Psoas muscle (tissue), 8 donors: ENCODE results near the gene MYO1D. TPM values are rescaled to one million over a fixed set of nuclear protein-coding genes. Genes with fewer than 3 reads are reported as not detected.

Source experiments
- ATAC-seq, 4 donors: fragments of 200-7000 bp; cut with Tn5 transposase; one replicate each; pipeline ENCODE4 v1.9.1; 2020; ENCODE audit warnings: moderate library complexity in 3 of 4, mild to moderate bottlenecking in 2 of 4
- DNase-seq, 2 donors: peaks; one replicate each; pipeline ENCODE4 v3.0.0-alpha.2; 2020
- H3K27ac ChIP-seq: fragments of 200-600 bp; one replicate; pipeline ENCODE4 v1.8.0; 2022
- H3K27me3 ChIP-seq, 3 donors: fragments of 200-600 bp in 1 of 3; one replicate each; pipeline versions ENCODE4 v1.6.1 to v1.8.0; 2013 to 2022; ENCODE audit warnings: low read length in 2 of 3, mild to moderate bottlenecking in 2 of 3, moderate library complexity in 1 of 3; ENCODE audit not compliant: insufficient read depth in 3 of 3
- H3K36me3 ChIP-seq, 2 donors: fragments of 200-600 bp in 1 of 2; one replicate each; pipeline versions ENCODE4 v1.6.1 to v1.8.0; 2013 to 2022; ENCODE audit warnings: low read depth in 1 of 2, mild to moderate bottlenecking in 1 of 2, moderate library complexity in 1 of 2; ENCODE audit not compliant: insufficient read depth in 1 of 2
- H3K4me1 ChIP-seq: fragments of 200-600 bp; one replicate; pipeline ENCODE4 v1.8.0; 2022
- H3K4me3 ChIP-seq: fragments of 200-600 bp; one replicate; pipeline ENCODE4 v1.8.0; 2022; ENCODE audit warnings: mild to moderate bottlenecking
- H3K9me3 ChIP-seq: fragments of 200-600 bp; one replicate; pipeline ENCODE4 v1.8.0; 2022
- CTCF ChIP-seq: fragments of 200-600 bp; IDR thresholded peaks from one replicate; pipeline ENCODE4 v1.8.0; 2022; ENCODE audit warnings: antibody characterized with exemption
- WGBS, 3 donors: extraction: QIAGEN DNeasy Blood & Tissue Kit; methylation state at CpG; one replicate each; pipeline versions ENCODE4 v1.1.6 to v1.1.7; 2013; 5-methylcytosine and 5-hydroxymethylcytosine counted together
- intact Hi-C, 2 donors: fragments of 100-400 bp; cut with DNase I; formaldehyde crosslinking; loops; one replicate each; pipeline versions ENCODE4 v1.11.0 to v1.14.2; 2022
- polyA plus RNA-seq, 3 donors: library from polyadenylated mRNA; stranded (reverse); fragments of 200-250 nt; gene quantifications; one replicate each; pipeline ENCODE4 v1.2.3, GENCODE V29; 2013
- total RNA-seq, 4 donors: library from RNA; stranded (reverse); fragmentation: NEBNext Ultra II Directional in 2 of 4; extraction: Animal tissue kit (Norgen Biotek cat#: 25700) in 2 of 4; gene quantifications; one replicate each; pipeline versions ENCODE4 v1.2.1 to v1.2.4, GENCODE V29; 2021 to 2023
- donor health status: healthy with polysubstance abuse.
- donor health status: DM: no; HTN: no; CAD: no; lungs with moderate emphysema.
- donor health status: Bipolar disorder and iron deficiency.
- donor health status: healthy.
- donor health status: DM: yes; HTN: yes; CAD: no.
- donor health status: DM: no; HTN: no; CAD: no.
- donor health status: DM: no; HTN: no; CAD: no.
- donor health status: DM: yes; HTN: yes; CAD: no.

Gene MYO1D
- total and polyA plus RNA-seq, 7 donors: 1.8 to 5.9 (median 4.1) TPM

- Histone ChIP-seq H3K4me1 (no peaks in the 10 kb centered on the region), H3K4me3 (no peak overlapping the region), H3K27me3 (no peaks in the 10 kb centered on the region), H3K27ac (no peak overlapping the region), H3K9me3 (no peaks in the 10 kb centered on the region), H3K36me3 (no peaks in the 10 kb centered on the region)
- no peak for TF ChIP-seq CTCF
- ATAC-seq: no peak
- DNase-seq: no peak
- 91 to 93% (median 93%) methylated on average over 1 of the region's 1 CpG for WGBS, 3 donors
- intact Hi-C loops: no loop called here
Measured at GRCh38 chr17:32854207-32854606, 22.7 kb downstream of the MYO1D start.

GRCh38 chr17:32852811-32853210 is 24.1 kb downstream of the MYO1D start:
- H3K9me3 ChIP-seq: no peaks in the 10 kb centered on the region
- DNase-seq: no peak
- no peaks in the 10 kb centered on the region for H3K36me3 ChIP-seq
- intact Hi-C loops: no loop called here
- no peak overlapping the region for H3K27ac ChIP-seq
- ATAC-seq: no peak
- WGBS, 3 donors: 86 to 89% (median 87%) methylated on average over 3 of the region's 3 CpGs
- no peaks in the 10 kb centered on the region for H3K4me1 ChIP-seq
- no peaks in the 10 kb centered on the region for H3K27me3 ChIP-seq
- no peak overlapping the region for H3K4me3 ChIP-seq
- TF ChIP-seq CTCF: no peak

- intact Hi-C loops: no loop called here
- H3K36me3 ChIP-seq: no peaks in the 10 kb centered on the region
- no peak for TF ChIP-seq CTCF
- H3K9me3 ChIP-seq: no peaks in the 10 kb centered on the region
- WGBS, 3 donors: 92 to 96% (median 94%) methylated on average over 1 of the region's 1 CpG
- no peak for DNase-seq
- H3K4me3 ChIP-seq: no peak overlapping the region
- no peaks in the 10 kb centered on the region for H3K4me1 ChIP-seq
- no peak overlapping the region for H3K27ac ChIP-seq
- H3K27me3 ChIP-seq: no peaks in the 10 kb centered on the region
- no peak for ATAC-seq
Measured at GRCh38 chr17:32849879-32850278, 27.0 kb downstream of the MYO1D start.

GRCh38 chr17:32847977-32848376 is 28.9 kb downstream of the MYO1D start:
- no peaks in the 10 kb centered on the region for H3K36me3 ChIP-seq
- intact Hi-C loops: no loop called here
- no peaks in the 10 kb centered on the region for H3K4me1 ChIP-seq
- H3K27ac ChIP-seq: no peak overlapping the region
- ATAC-seq (no peak), DNase-seq (no peak)
- H3K27me3 ChIP-seq: no peaks in the 10 kb centered on the region
- H3K9me3 ChIP-seq: no peaks in the 10 kb centered on the region
- no peak for TF ChIP-seq CTCF
- WGBS, 3 donors: 74 to 83% (median 79%) methylated on average over 2 of the region's 2 CpGs
- no peak overlapping the region for H3K4me3 ChIP-seq

- no peak for DNase-seq
- intact Hi-C loops: no loop called here
- no peak overlapping the region for H3K27ac ChIP-seq
- no peaks in the 10 kb centered on the region for H3K36me3 ChIP-seq
- ATAC-seq: no peak
- H3K4me1 ChIP-seq: no peaks in the 10 kb centered on the region
- TF ChIP-seq CTCF: no peak
- no peak overlapping the region for H3K4me3 ChIP-seq
- no peaks in the 10 kb centered on the region for H3K27me3 ChIP-seq
- WGBS, 3 donors: 92 to 97% (median 96%) methylated on average over 1 of the region's 1 CpG
- H3K9me3 ChIP-seq: no peaks in the 10 kb centered on the region
Measured at GRCh38 chr17:32846143-32846542, 30.8 kb downstream of the MYO1D start.
